ENCODE results near the gene DLGAP1.

- TF ChIP-seq SP1 (IDR thresholded peaks at IDR 0.05) (no peak), ELF4 (IDR thresholded peaks at IDR 0.05) (no peak), CTBP1 (IDR thresholded peaks at IDR 0.05; ENCODE audit: borderline replicate concordance) (no peak), HDGF (IDR thresholded peaks at IDR 0.05; ENCODE audit: borderline replicate concordance) (no peak), SUZ12 (IDR thresholded peaks at IDR 0.05) (no peak), FOXA1 (IDR thresholded peaks at IDR 0.05) (no peak), ARNT (IDR thresholded peaks at IDR 0.05) (no peak), FOXM1 (IDR thresholded peaks at IDR 0.05; ENCODE audit: borderline replicate concordance) (no peak), LEF1 (IDR thresholded peaks at IDR 0.05; ENCODE audit: borderline replicate concordance) (no peak), FOXK2 (IDR thresholded peaks at IDR 0.05) (no peak), TARDBP (IDR thresholded peaks at IDR 0.05) (no peak), ZNF384 (IDR thresholded peaks at IDR 0.05) (no peak)
Observed at GRCh38 chr18:3775996-3776395, 679.1 kb downstream of the DLGAP1 start.
